ENCODE data around the gene PRRX2. TPM values are rescaled to one million over a fixed set of nuclear protein-coding genes. Genes with fewer than 3 reads are reported as not detected.

The PRRX2 gene
- total and polyA plus RNA-seq, 9 of the 15 experiments (the other 6 are each of a cell fraction or from before 2014, with no cell fraction given), result 0.21 TPM; not detected in 8

GRCh38 chr9:129770741-129771140, 105.3 kb downstream of the PRRX2 start:
- no peak overlapping the region for H2AFZ ChIP-seq (ENCODE audit: low read depth, low read length)
- no peaks in the 10 kb centered on the region for H3K79me2 ChIP-seq (ENCODE audit: control insufficient read depth, insufficient read depth, low read length)
- 38% methylated on average over 5 of the region's 5 CpGs for WGBS (ENCODE audit: insufficient coverage, low coverage, missing lambda C conversion rate)
- no peak overlapping the region for H3K4me3 ChIP-seq
- intact Hi-C loops (cut with micrococcal nuclease) (no loop called here), in situ Hi-C loops (cut with MboI) (no loop called here)
- POLR2A ChIA-PET, result interaction anchor here (2.1 kb wide), 1 partner anchor 22 kb away, joined by 5 read pairs; no protein-coding TSS in a partner anchor
- DNase-seq (ENCODE audit: extremely low read depth in 1 of 4, low spot score in 3 of 4) (peak in 1 of 4 experiments; percentile 6), ATAC-seq (no peak), FAIRE-seq (no peak)
- no peak overlapping the region for H3K27ac ChIP-seq (ENCODE audit: extremely low read depth, low read depth, low read length)
- CTCF ChIA-PET (ENCODE audit: low intra/inter-chr PET ratio), result no interaction called here
- no peaks in the 10 kb centered on the region for H3K36me3 ChIP-seq (ENCODE audit: control insufficient read depth, insufficient read depth, low read length)
- H3K4me2 ChIP-seq (ENCODE audit: insufficient read depth, low read length), result no peak overlapping the region
- peaks cover 4% of the 10 kb centered on the region for H3K9me1 ChIP-seq (ENCODE audit: control insufficient read depth, insufficient read depth, low read length)
- peak overlapping the region in 1 of 2 experiments; percentile 30; a peak in 1 of 4 replicates for H3K9ac ChIP-seq (ENCODE audit: insufficient read depth in 1 of 2, low read depth in 2 of 2, low read length in 2 of 2)
- no peaks in the 10 kb centered on the region for H3K9me3 ChIP-seq (replicated peaks; ENCODE audit: control insufficient read depth, insufficient read depth, low read depth, low read length)
- no peaks in the 10 kb centered on the region for H3K27me3 ChIP-seq (ENCODE audit: control insufficient read depth in 2 of 2, insufficient read depth in 2 of 2, low read length in 2 of 2)
- H4K20me1 ChIP-seq (replicated peaks; ENCODE audit: control insufficient read depth, insufficient read depth, low read length), result no peaks in the 10 kb centered on the region
- no TSS peak for BruUV-seq (replicated peaks)
- H3K4me1 ChIP-seq (replicated peaks in 1 of 2; ENCODE audit: control insufficient read depth in 2 of 2, insufficient read depth in 2 of 2, low read length in 2 of 2), result peaks cover 10 to 21% of the 10 kb centered on the region in 2 experiments; a peak in 4 of 5 replicates
- TF ChIP-seq ZNF408 (CRISPR knock-in tag; IDR thresholded peaks at IDR 0.05; ENCODE audit: low read depth) (no peak), L3MBTL2 (IDR thresholded peaks at IDR 0.05) (no peak), ILK (tag; IDR thresholded peaks at IDR 0.05; ENCODE audit: borderline replicate concordance, low read depth) (no peak), ZNF134 (CRISPR knock-in tag; conservative IDR thresholded peaks at IDR 0.05) (no peak), SMAD4 (CRISPR knock-in tag; conservative IDR thresholded peaks at IDR 0.05) (no peak), MITF (IDR thresholded peaks at IDR 0.05) (no peak), ZNF592 (IDR thresholded peaks at IDR 0.05) (no peak), DACH1 (IDR thresholded peaks at IDR 0.05; ENCODE audit: partially characterized antibody) (no peak), ZNF436 (CRISPR knock-in tag; IDR thresholded peaks at IDR 0.05) (no peak), ZNF449 (CRISPR knock-in tag; IDR thresholded peaks at IDR 0.05) (no peak), ZC3H11A (IDR thresholded peaks at IDR 0.05; ENCODE audit: low read depth, low read length) (no peak), CTCFL (IDR thresholded peaks at IDR 0.05; ENCODE audit: borderline replicate concordance, insufficient read depth, low read depth, low read length, poor library complexity, severe bottlenecking) (no peak), SLC30A9 (CRISPR knock-in tag; IDR thresholded peaks at IDR 0.05) (no peak), TSC22D4 (tag; IDR thresholded peaks at IDR 0.05) (no peak)

Measured in K562 (cell line).